Measurements from ENCODE around the gene LHFPL2. TPM values are rescaled to one million over a fixed set of nuclear protein-coding genes. Genes with fewer than 3 reads are reported as not detected.

LHFPL2 gene
- polyA plus RNA-seq, 3 donors = 3.7 to 11.6 (median 7.3) TPM

GRCh38 chr5:78523314-78524193, 125.0 kb downstream of the LHFPL2 start:
- H3K9me3 Mint-ChIP-seq = no peaks in the 10 kb centered on the region
- 90% methylated on average over 5 of the region's 15 CpGs for WGBS (ENCODE audit: insufficient coverage)
- Histone ChIP-seq H3K79me2 (ENCODE audit: insufficient read depth, low read length) (no peaks in the 10 kb centered on the region), H3K4me2 (replicated peaks; ENCODE audit: extremely low read depth, low read length, poor library complexity, severe bottlenecking) (no peak overlapping the region), H3K4me1 (ENCODE audit: control insufficient read depth in 1 of 2, insufficient read depth in 2 of 2, low read length in 2 of 2) (peaks cover 23 to 26% of the 10 kb centered on the region in 2 donors), H2AFZ (ENCODE audit: insufficient read depth, low read depth, low read length, poor library complexity, severe bottlenecking) (no peak overlapping the region), H3K9ac (ENCODE audit: insufficient read depth, low read length, poor library complexity, severe bottlenecking) (no peak overlapping the region), H4K20me1 (ENCODE audit: insufficient read depth, low read length) (no peaks in the 10 kb centered on the region), H3K27ac (ENCODE audit: low read depth in 1 of 2, low read length in 2 of 2) (no peak overlapping the region), H3K36me3 (replicated peaks in 1 of 2; ENCODE audit: control insufficient read depth in 1 of 2, insufficient read depth in 2 of 2, low read length in 2 of 2) (no peaks in the 10 kb centered on the region), H3K9me3 (replicated peaks in 1 of 2; ENCODE audit: control insufficient read depth in 1 of 2, insufficient read depth in 1 of 2, low read length in 2 of 2) (no peaks in the 10 kb centered on the region), H3K4me3 (replicated peaks in 1 of 3; ENCODE audit: low read depth in 2 of 3, low read length in 3 of 3) (no peak overlapping the region), H3K27me3 (ENCODE audit: control insufficient read depth in 2 of 2, insufficient read depth in 2 of 2, low read length in 2 of 2) (no peaks in the 10 kb centered on the region)
- H3K27me3 Mint-ChIP-seq (ENCODE audit: low read depth in 3 of 3) = peaks cover 0 to 3% (median 0%) of the 10 kb centered on the region in 3 donors
- TF ChIP-seq CTCF (IDR thresholded peaks at IDR 0.05) = no peak
- peak overlapping the region in 1 of 7 donors; percentile 41 for H3K27ac Mint-ChIP-seq
- no peak for DNase-seq
- peaks cover 35% of the 10 kb centered on the region for H3K4me1 Mint-ChIP-seq
- intact Hi-C loops (cut with micrococcal nuclease) = no loop called here
- no peak overlapping the region for H3K4me3 Mint-ChIP-seq
- peaks cover 15 to 29% of the 10 kb centered on the region in 2 donors for H3K36me3 Mint-ChIP-seq

GRCh38 chr5:78522476-78523260, 125.9 kb downstream of the LHFPL2 start:
- H3K27ac Mint-ChIP-seq = no peak overlapping the region

More at GRCh38 chr5:78522476-78523260, 125.9 kb downstream of the LHFPL2 start:
- no peak overlapping the region for H2AFZ ChIP-seq (ENCODE audit: insufficient read depth, low read depth, low read length, poor library complexity, severe bottlenecking)
- H3K36me3 ChIP-seq (replicated peaks in 1 of 2; ENCODE audit: control insufficient read depth in 1 of 2, insufficient read depth in 2 of 2, low read length in 2 of 2) = no peaks in the 10 kb centered on the region
- H3K4me1 ChIP-seq (ENCODE audit: control insufficient read depth in 1 of 2, insufficient read depth in 2 of 2, low read length in 2 of 2) = peaks cover 14 to 18% of the 10 kb centered on the region in 2 donors
- H3K36me3 Mint-ChIP-seq = peaks cover 13 to 26% of the 10 kb centered on the region in 2 donors
- no peak overlapping the region for H3K4me3 Mint-ChIP-seq
- 95% methylated on average over 7 of the region's 9 CpGs for WGBS (ENCODE audit: insufficient coverage)
- no peak overlapping the region for H3K27ac ChIP-seq (ENCODE audit: low read depth in 1 of 2, low read length in 2 of 2)
- H3K27me3 ChIP-seq (ENCODE audit: control insufficient read depth in 2 of 2, insufficient read depth in 2 of 2, low read length in 2 of 2) = no peaks in the 10 kb centered on the region
- no peaks in the 10 kb centered on the region for H3K9me3 ChIP-seq (replicated peaks in 1 of 2; ENCODE audit: control insufficient read depth in 1 of 2, insufficient read depth in 1 of 2, low read length in 2 of 2)
- H3K79me2 ChIP-seq (ENCODE audit: insufficient read depth, low read length) = no peaks in the 10 kb centered on the region
- peaks cover 0 to 3% (median 0%) of the 10 kb centered on the region in 3 donors for H3K27me3 Mint-ChIP-seq (ENCODE audit: low read depth in 3 of 3)
- no peaks in the 10 kb centered on the region for H4K20me1 ChIP-seq (ENCODE audit: insufficient read depth, low read length)
- H3K4me2 ChIP-seq (replicated peaks; ENCODE audit: extremely low read depth, low read length, poor library complexity, severe bottlenecking) = no peak overlapping the region
- no peak for TF ChIP-seq CTCF (IDR thresholded peaks at IDR 0.05)
- H3K4me1 Mint-ChIP-seq = peaks cover 26% of the 10 kb centered on the region
- no peak overlapping the region for H3K4me3 ChIP-seq (replicated peaks in 1 of 3; ENCODE audit: low read depth in 2 of 3, low read length in 3 of 3)
- no peak for DNase-seq
- H3K9ac ChIP-seq (ENCODE audit: insufficient read depth, low read length, poor library complexity, severe bottlenecking) = no peak overlapping the region
- intact Hi-C loops (cut with micrococcal nuclease) = no loop called here
- no peaks in the 10 kb centered on the region for H3K9me3 Mint-ChIP-seq

Data from CD14-positive monocyte (primary cell).